GM19240 (cell line): ENCODE data around the gene SIAE.

Source experiments
- DNase-seq: peaks from one replicate; pipeline ENCODE4 v3.0.0; 2011; ENCODE audit warnings: low spot score; ENCODE audit not compliant: insufficient read length

The SIAE gene

DNA sequence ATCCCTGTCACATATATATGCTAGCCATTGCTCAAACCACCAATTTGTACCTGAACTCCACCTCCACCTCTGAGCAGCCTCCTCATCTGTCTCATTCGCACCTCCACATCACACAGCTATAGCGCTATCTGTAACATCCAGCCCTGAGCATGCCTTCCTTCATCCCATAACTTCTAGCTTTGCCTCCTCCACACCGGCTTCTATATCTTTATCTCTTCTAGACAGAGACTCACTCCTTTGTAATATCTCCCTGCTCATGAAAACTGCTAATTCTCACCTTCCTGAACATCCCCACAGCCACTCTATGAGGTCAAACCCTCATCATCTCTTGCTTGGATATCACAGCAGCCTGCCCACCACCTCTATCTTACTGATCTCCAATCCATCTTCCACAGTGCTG, 5.9 kb downstream of the SIAE start:
- no peak for DNase-seq

DNA sequence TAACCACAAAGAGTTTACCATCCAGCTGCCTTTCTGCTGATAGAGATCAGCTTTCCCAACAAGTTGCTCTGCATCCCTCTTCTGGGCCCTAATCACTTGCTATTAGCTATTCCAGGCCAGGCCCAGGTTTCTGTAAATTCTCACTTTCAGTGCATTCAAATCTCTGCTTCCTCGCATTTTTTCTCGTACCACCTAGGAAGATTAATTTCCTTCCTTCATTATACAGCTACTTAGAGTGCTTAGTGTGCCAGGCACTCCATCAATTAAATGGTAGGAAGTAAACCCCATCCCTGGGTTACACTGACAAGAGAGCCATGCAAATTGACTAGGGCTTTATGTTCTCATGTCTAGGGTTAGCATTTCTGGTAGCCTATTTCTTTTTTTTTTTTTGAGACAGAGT, 9.7 kb downstream of the SIAE start:
- DNase-seq: no peak

DNA sequence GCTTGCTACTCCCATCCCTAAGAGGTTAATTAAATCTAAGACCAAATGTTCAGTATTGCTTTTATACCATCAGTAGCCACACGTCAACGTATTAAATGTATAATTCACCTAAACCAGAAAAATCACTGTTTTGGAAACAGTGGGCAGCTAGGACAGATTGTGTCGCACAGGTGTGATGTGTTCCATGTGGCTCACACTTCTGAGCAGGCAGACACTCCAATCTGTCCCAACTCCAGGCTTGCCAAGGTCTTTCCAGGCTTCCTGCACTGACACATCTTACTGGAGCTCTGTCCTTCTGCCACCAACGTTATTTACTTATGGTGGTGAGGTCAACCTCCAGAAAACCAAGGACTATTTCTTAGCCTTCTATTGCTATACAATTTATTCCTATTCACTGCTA, 11.4 kb downstream of the SIAE start:
- DNase-seq: no peak

DNA sequence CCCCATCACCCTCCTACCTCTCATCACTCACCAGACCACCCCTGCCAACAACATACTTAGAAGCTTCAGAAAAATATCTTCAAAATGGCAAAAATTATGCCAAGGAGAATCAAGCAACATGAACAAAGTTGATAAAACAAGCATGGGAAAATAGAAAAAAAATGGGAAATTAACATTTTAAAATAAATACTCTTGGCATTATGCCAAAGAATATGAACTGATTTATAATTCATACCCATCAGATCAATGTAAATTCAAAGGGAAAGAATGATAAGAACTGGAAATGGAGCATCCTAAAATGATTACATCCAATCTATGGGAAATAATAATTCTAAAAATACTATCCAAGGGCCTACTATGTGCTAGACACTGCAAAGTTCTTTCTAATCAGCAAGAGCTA, 12.0 kb downstream of the SIAE start:
- DNase-seq: no peak

DNA sequence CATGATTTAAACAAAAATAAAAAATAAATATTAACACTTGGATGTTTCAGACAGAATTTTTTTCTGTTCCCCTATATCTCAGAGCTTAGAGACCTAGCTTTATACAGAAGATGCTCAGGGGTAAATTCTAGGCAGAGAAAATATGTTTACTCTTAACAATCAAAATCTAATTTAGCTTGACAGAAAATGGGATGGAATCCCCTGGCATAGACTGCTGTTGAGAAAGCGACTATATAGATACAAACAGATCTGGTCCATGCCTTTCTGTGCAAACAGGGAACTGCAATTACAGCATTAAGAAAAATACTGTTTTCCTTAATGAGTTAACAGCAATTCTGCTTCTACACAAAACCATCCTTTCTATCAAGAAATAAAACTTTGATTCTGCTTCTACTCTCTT, 14.6 kb downstream of the SIAE start:
- DNase-seq: no peak

DNA sequence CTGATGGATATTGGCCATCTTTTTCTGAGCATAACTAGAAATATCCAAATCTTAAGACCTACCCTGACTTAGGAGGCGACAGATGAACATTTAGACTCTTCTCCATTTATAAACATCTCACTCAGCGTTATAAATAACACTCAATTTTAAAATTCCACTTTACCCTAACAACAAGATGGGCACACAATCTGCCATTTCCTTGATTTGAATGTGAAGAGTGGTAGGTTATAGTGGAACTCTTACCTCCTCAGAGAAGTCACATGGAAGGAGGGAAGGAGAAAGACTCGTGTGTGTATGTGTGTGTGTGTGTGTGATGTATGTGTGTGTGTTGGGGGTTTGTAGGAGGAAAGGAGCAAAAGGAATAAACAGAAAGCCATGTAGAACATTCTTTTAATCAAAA, 15.0 kb downstream of the SIAE start:
- no peak for DNase-seq

DNA sequence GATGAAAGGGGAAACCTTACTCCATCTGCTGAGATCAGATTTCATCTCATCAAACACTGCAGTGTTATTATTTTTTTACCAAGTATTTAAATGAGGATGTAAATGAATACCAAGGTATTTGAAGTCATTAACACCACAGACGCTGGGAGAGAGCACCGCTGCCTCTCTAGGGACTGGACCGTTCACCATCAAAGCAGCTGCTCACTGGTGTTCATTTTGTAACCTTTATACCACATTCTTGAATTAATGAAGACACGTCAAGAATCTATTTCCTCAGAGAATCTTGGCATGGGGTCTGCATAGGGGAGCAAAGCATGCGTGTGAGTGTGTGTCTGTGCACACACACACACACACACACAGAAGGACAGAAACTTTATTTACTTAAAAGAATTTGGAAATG, 15.6 kb downstream of the SIAE start:
- no peak for DNase-seq

DNA sequence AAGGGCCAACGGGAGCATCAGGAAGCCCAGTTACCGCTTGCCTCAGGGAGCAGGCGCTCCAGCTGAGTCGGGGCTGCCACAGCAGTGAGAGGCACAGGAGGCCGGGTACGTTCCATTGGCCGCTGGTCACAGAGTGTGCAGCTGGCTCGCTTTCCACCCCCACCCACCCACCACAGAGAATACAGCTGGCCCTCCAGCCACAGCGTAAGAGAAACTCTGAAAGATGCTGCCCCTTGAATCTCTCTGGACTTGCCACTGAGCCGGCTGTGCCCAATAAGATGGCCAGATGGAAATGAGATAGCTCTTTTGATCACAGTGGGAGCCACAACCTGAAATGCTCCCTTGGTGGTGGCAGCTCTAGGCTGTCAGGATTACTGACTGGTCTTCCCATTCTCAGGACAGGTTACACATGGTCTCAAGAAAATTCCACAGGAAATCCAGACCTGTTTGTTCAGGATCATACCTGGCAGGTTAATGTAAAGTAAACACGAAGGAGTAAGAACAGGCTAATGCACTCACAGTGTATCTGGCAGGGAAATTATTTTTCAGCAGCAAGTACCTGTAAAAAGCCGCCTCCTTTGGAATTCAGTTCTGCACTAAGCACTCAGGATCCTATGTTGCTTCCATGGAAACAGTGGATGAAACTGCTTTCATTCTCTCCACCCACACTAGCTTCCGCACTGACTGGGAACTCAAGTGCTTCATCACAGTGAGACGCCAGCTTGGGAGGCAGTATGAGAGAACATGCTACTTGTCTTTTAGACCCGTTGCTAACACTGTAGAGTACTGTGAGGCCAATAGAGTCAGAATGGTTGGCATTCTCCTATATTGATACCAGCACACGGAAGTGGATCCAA, 16.5 kb downstream of the SIAE start:
- no peak for DNase-seq

DNA sequence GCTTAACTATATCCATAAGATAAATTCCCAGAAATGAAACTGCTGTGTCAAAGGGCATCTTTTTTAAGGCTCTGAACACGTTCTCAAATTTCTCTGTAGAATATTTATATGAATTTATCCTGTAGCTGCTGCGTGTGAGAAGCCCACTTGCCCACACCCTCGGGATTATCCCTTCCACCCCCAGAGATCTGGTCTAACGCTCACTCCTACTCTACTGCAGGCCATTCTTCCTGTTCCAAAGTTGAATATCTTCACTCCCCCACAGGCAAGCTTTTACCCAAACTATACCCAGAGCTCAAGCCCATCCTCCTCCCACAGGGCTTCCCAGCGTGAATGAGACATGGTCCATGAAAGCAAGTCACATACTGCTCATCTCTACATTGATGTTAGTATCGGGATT, 24.9 kb downstream of the SIAE start:
- DNase-seq: no peak

DNA sequence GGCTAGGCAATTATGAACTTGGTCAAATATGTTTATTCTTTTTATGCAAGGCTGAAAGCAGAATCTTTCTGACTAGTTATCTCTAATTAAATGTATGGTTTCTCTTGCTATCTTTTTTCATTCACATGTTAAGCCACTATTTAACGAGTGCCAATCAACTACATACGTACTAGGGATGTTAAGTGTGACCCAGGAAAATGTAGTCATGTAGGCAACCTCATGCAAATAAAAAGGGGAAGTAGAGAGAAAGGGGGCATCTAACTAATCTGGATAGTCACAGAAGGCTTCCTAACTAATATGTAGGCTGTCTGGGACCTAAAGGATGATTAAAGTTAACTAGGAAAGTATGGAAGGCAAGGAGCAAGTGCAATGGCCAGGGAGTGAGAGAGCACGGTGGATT, 27.4 kb downstream of the SIAE start:
- no peak for DNase-seq

DNA sequence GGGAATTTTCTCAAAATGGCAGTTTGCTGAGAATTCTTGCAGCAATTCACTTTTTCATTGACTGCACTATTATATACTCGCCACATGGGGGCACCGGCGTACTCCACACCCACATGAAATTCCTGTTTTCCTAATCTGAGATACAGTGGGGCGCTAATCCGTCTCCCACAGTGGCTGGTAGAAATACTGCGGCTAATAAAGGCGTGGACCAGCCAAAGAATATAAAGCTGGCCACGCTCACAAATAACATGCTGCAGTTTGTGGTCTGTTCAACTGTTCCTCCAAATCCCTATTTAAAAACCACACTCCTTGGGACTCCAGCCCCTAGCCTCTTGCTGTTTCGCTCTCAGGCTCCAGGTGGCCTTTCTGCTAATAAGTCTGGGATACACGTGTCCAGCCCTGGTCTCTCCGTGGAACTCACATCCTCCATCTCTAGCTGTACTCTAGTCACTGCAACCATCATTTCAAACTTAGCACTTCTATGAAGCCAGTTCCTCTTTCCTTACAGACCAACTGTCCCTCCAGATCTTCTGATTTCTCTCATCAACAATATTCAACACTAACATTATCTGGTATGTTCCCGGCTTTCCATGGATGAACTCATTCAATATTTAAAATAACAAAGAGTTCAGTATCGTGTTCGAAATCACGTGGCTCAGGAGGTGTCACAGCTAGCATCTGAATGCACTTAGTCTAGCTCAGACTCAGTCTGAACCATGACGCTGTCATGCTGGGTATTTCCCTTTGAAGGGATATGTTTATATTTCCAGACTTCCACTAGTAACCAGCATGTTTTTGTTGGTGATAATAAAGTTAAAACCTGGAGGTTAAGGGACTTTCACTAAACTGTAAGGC, 28.9 kb downstream of the SIAE start:
- peak; percentile 11 for DNase-seq

DNA sequence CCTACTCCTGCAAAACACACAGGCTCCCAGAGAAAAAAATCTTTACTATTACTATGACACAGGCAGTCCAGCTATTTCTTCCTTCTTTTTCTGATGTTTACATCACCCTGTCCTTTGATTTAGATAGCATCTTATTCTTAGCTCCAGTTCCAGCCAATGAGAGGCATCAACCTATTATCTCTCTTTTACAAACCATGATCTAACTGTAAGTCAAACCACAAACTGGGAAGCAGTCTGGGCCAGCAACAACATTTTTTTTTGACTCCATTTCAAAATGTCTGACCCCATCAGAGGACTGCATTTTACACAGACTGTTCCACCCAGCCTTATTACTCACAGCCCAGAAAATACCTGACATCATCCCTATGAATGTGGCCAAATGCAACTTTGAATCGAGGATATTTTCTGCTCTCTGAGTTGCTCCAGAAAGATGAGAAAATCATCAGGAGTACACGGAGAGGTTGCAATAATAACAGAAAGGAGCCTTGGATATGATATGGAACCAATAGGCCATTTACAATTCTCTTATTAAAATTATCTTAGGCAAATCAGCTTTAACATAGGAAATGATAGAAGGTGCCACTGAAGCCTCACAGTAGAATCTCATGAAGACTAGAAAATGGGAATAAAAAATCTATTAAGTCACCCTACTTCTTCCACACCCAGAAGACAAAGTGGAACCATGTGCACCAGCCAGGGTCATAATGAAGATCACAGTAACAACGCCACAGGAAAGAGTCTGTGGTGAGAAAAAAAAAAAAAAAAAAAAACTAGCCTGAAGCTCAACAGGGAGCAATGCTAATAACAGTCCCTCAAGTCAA, 29.7 kb downstream of the SIAE start:
- no peak for DNase-seq

DNA sequence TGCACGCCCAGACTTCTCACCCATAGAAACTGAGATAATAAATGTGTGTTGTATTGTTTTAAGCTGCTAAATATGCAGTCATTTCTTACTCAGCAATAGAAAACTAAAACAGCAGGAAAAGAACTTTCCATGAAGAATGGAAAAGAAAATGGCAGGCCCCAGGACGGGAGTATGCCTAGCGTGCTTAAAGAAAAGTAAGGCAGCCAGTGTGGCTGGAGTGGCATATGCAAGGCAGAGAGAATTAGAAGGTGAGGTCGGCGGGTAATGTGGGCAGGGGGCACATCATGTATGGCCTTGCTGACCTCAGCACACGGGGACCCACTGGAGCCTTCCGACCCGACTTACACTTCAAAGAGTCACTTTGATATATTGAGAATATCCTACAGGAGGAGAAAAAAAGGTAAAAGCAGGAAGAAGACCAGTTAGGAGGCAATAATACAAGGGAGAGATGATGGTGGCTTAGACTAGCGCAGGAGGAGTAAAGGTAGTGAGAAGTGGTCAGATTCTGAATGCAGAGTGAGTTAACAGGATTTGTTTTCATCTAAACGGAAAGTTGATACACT, 30.4 kb downstream of the SIAE start:
- DNase-seq: no peak

DNA sequence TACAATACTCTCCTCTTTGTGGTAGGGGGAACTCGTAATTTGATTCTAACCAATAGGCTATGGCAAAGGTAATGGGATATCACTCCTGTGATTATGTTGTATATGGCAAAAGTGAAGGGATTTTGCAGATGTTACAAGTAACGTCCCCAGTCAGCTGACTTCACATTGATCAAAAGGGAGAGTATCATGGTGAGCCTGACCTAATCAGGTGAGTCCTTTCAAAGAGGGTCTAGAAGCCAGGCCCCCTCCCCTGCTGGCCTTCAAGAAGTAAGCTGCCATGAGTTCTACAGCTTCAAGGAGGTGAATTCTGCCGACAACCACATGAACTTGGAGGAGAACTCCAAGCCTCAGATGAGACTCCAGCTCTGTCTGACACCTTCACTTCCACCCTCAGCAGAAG, 30.9 kb downstream of the SIAE start:
- no peak for DNase-seq

DNA sequence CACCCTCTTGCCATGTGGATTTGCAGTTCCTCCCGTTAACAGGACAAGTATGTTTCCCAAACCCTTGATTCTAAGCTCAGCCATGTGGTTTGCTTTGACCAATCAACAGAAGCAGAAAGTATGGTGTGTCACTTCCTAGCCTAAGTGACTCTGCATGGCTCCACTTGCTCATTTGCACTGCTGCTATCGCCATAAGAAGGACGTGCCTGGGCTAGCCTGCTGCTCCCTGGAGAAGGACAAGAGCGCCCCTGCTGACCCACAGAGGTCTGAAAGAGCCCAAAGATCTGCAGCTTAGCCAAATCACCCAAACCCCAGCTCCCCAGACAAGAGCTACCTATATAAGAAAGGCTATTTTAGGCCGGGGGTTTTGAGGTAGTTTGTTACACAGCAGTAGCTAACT, 32.9 kb downstream of the SIAE start:
- DNase-seq: no peak

DNA sequence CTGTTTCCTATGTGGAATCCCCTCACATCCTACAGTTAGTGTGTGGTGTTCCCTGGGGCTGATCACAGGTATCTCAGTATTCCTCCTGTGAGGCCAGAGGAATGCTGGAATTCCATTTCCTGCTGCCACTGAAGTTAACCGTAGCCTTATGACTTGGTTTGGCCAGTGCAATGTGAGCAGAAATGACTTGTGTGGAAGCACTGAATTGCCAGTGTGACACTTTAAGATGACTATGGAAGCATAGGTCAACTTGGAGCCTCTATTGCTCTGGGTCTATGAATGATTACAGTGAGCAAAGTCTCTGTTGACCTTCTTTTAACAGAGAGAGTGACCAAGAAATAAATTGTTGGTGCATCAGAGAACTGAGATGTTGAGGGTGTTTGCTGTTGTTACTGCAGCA, 34.4 kb downstream of the SIAE start:
- DNase-seq: no peak

DNA sequence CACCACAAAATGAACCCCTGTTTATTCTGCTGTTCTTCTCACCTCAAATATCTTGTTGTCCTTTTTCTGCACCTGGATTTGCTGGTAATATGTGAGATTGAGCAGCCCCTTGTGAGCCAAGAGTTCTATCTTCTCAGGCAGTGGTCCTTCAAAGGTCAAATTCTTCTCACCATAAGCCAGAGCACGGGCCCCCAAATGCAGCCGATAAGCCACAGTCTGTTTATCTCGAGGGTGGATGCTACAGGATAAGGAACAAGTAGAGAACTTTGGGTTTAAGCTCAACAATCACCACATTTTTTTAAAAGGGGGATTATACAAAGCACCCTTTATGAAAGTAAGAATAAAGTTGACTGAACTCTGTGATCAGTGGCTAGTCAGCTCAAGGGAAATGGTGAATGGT, 35.0 kb downstream of the SIAE start:
- no peak for DNase-seq

DNA sequence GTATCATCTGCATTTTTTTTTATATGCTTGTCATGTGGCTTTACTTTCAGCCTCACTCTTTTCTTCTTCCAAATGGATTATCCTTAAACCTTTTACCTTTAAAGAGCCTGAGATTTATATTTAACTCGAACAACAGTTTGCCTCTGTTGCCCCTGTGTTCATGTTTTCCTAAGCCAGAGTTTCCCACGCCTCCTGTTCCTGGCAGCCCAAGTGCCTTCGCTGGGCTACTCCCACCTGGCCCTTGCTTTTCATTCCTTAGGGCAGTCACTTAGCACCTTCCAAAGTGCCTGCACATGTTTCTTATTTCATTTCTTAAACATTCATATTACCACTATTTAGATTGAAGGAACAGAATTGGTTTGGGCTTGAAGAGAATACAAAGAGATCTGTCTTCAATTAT, 37.6 kb downstream of the SIAE start:
- no peak for DNase-seq

DNA sequence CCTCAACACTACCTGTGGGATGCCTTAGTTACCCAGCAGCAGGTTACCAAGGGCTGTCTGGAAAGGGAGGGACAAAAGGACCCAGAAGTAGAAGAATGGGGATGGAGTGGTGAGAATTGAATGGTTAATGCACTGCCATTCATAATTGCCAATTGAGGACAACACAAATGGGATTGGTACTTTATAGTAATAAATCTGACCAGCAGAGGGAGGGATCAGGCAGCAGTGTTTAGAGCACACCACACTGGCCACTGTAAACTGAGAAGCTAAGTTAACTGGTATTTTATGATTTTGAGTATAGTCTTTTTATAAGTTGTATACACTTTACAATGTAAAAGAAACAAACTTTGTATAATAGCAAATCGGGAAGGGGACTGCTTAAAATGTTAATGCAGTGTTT, 40.2 kb downstream of the SIAE start:
- no peak for DNase-seq

DNA sequence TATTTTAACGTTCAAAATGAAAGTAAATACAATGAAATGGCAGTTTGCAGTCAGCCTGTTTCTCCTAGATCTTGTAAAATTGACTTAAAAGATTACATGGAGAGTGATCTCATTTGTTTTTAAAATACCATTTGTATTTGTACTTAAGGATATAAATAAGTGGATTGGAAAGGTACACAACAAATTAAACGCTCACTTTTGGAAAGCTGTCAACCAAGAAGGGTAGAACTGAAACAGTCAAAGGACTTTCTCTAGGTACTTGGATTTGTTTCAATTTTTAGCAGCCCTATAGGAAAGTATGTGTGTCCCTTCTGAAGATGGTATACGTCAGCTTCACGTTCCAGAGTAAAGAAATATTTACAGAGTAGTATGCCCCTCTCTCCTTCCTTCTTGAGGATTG, 43.6 kb downstream of the SIAE start:
- DNase-seq: no peak

DNA sequence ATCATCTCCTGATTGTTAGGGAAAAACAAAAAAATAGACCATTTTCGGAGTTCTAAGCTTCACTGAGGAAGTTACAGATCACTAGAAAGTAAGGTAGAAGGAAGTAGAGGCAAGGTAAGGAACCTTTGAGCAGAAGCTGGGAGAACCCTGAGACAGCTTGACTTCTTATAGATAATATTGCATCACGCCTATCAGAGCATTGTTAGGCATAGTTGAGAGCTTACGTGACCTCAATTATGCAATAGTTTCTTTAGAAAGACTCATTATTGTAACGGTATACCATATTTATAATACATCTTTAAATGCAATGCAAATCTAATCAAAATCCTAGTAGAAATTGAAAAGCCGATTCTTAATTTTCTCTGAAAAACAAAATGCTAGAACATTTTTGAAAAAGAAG, 46.0 kb downstream of the SIAE start:
- no peak for DNase-seq
